Measurements from ENCODE around the gene TNFRSF1A.

TNFRSF1A gene

DNA sequence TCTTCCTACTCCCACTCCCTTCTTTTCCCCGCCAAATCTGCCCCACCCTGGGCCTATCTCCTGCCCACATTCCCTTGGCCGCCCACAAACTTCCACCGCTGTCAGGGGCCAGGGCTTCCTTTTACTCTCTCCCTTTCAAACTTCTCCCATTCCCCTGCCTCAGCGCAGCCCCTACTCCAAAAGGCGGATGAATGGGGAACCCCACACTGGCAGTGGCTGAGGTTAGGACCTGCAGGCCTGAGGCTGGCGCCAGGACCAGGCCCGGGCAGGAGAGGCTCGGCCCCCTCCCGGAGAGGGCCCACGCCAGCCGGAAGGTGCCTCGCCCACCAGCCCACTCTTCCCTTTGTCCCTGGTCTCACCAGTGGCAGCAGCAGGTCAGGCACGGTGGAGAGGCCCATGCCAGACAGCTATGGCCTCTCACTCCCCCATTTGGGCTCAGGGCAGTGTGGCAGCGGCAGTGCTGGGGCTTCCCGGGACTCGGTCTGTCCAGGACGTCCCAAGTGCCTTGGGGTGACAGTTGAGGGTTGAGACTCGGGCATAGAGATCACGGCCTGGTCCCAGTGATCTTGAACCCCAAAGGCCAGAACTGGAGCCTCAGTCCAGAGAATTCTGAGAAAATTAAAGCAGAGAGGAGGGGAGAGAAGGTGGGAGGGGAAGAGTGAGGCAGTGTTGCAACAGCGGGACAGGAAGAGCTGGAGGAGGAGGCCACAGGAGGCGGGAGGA is at the start of gene TNFRSF1A:
TNFRSF1A (minus strand) TSS at position 660 of the 723 bp plus-strand sequence; CDS start at position 398, 262 bp downstream.
- TF ChIP-seq, protein P1, sequence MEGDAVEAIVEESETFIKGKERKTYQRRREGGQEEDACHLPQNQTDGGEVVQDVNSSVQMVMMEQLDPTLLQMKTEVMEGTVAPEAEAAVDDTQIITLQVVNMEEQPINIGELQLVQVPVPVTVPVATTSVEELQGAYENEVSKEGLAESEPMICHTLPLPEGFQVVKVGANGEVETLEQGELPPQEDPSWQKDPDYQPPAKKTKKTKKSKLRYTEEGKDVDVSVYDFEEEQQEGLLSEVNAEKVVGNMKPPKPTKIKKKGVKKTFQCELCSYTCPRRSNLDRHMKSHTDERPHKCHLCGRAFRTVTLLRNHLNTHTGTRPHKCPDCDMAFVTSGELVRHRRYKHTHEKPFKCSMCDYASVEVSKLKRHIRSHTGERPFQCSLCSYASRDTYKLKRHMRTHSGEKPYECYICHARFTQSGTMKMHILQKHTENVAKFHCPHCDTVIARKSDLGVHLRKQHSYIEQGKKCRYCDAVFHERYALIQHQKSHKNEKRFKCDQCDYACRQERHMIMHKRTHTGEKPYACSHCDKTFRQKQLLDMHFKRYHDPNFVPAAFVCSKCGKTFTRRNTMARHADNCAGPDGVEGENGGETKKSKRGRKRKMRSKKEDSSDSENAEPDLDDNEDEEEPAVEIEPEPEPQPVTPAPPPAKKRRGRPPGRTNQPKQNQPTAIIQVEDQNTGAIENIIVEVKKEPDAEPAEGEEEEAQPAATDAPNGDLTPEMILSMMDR (IDR thresholded peaks at IDR 0.05; ENCODE audit: extremely low read depth, missing control alignments): no peak
- DNase-seq (ENCODE audit: low spot score): peak; percentile 64

DNA sequence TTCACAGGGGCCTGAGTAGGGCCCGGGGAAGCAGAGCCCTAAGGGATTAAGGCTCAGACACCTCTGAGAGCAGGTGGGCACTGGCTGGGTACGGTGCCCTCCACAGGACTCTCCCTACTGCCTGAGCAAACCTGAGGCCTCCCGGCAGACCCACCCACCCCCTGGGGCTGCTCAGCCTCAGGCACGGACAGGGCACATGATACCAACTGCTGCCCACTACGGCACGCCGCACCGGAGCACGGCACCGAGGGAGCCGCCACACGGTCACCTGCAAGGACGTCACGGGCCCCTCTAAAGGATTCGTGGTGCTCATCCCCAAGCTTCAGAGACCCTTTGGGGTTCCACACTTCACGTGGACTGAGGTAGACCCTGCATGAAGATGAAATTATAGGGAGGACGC is 49.1 kb upstream of the TNFRSF1A start:
- TF ChIP-seq, protein P1 (IDR thresholded peaks at IDR 0.05; ENCODE audit: extremely low read depth, missing control alignments): no peak

DNA sequence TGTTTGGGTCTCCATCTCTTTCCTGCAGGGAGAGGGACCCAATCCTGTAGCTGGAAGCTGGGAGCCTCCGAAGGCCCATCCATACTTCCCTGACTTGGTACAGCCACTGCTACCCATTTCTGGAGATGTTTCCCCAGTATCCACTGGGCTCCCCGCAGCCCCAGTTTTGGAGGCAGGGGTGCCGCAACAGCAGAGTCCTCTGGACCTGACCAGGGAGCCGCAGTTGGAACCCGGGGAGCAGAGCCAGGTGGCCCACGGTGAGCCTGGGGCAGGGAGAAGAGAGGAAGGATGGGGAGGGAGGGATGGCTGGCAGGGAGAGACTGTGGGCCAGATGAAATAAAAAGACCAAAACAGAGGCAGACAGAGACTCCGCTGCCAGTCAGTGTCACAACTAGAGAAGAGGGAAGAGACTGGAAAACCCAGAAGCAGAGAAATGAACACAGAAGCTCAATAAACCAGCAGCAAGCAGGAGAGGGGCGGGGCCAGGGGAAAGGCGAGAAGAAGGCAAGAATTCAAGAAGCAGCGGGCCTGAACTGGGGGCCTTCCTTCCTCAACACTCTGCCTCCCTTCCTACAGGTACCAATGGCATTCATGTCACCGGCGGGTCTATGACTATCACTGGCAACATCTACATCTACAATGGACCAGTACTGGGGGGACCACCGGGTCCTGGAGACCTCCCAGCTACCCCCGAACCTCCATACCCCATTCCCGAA is 48.4 kb upstream of the TNFRSF1A start:
- TF ChIP-seq, protein P1 (IDR thresholded peaks at IDR 0.05; ENCODE audit: extremely low read depth, missing control alignments): no peak
- DNase-seq (ENCODE audit: low spot score): peak; percentile 10

More for the DNA sequence above, 49.1 kb upstream of the TNFRSF1A start:
- DNase-seq (ENCODE audit: low spot score): peak; percentile 9

DNA sequence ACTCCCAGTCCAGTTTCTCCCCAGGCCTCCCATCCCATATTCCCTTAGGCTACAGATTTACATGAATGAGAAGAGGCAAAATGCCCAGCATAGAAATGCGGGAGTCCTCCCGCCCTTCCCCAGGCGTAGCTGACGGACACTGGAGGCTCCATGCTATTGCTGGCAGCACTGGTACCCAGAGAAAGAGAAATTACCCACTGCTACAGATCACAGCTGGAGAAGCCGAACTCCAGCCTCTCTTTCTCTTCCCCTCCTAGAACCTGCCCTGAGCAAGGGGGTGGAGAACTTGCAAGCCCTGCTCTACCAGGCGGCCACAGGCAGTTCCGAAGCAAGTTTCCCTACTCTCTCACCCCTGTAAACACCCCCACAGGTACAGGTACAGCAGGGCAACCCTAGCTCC is 45.7 kb upstream of the TNFRSF1A start:
- DNase-seq (ENCODE audit: low spot score): no peak
- TF ChIP-seq, protein P1 (IDR thresholded peaks at IDR 0.05; ENCODE audit: extremely low read depth, missing control alignments): no peak

DNA sequence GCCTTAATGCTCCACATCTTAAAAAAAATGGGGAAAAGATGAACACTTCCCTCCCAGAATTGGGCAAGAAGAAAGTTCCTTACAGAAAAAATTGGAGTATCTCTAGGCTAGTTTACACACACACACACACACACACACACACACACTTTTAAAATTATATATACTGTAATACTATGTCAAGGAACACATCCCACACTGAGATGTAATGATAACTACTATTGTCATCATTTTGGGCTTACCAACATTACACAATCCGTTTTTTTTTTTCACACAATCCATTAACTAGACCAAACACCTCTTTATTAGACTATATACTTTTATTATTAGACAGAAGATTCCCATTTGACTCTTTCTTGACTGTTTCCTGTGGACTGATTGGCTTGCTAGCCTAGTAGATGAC is 44.6 kb upstream of the TNFRSF1A start:
- TF ChIP-seq, protein P1 (IDR thresholded peaks at IDR 0.05; ENCODE audit: extremely low read depth, missing control alignments): no peak
- no peak for DNase-seq (ENCODE audit: low spot score)

DNA sequence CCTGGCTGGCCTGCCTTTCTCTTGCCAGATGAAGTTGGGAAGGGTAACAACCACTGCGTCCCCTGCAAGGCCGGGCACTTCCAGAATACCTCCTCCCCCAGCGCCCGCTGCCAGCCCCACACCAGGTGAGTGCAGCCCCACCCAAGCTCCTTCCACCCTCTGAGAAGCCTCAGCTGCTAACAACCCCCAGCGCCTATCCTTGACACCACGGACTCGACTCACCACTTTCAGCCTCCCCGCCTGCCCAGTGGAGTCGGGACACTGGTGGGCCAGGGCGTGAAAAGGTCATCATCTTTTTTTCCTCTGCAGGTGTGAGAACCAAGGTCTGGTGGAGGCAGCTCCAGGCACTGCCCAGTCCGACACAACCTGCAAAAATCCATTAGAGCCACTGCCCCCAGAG is 44.2 kb upstream of the TNFRSF1A start:
- peak; percentile 13 for DNase-seq (ENCODE audit: low spot score)
- TF ChIP-seq, protein P1 (IDR thresholded peaks at IDR 0.05; ENCODE audit: extremely low read depth, missing control alignments): no peak

Data from GM20000 (cell line).